HCT116 (cell line): ENCODE data around the gene CACNA2D2. TPM values are rescaled to one million over a fixed set of nuclear protein-coding genes. Genes with fewer than 3 reads are reported as not detected.

Source experiments
- ATAC-seq: fragments of 200-7000 bp; cut with Tn5 transposase; 2 replicates; pipeline ENCODE4 v1.9.1; 2020; ENCODE audit warnings: mild to moderate bottlenecking, moderate library complexity
- BruUV-seq: library from RNA; stranded (reverse); fragments of 400-500 nt; replicated peaks from 2 replicates; lab custom pipeline; 2021; lab: Mats Ljungman, UMichigan
- CTCF ChIA-PET: fragments of 300-600 bp; sonication (Branson Sonifier 250); formaldehyde crosslinking; loops from one replicate; lab custom pipeline; 2021; ENCODE audit warnings: antibody characterized with exemption; lab: Charles Lee
- POLR2A ChIA-PET: fragments of 300-600, 350-600 bp; sonication (Branson Sonifier 250); formaldehyde crosslinking; loops from one replicate; lab custom pipeline; 2021; ENCODE audit warnings: antibody characterized with exemption; lab: Charles Lee
- RAD21 ChIA-PET, 2 experiments: fragments of 300-600 bp; sonication (Branson Sonifier 250); formaldehyde crosslinking; loops; one replicate each; lab custom pipeline; 2023; ENCODE audit warnings: low total read pairs in 2 of 2; ENCODE audit not compliant: uncharacterized antibody in 2 of 2, unreplicated experiment in 2 of 2, low non-redundant PET in 1 of 2; lab: Charles Lee
- DNase-seq: peaks from one replicate; pipeline ENCODE4 v3.0.0-alpha.2; 2010; ENCODE audit warnings: low read depth, low spot score
- H2AFZ ChIP-seq: fragments of 200-600 bp; shearing (Covaris generic), sonication (generic); 2 replicates; pipeline ENCODE4 v1.6.1; 2017; ENCODE audit warnings: low read depth, mixed run types, mixed read lengths, antibody characterized with exemption, low read length; ENCODE audit not compliant: poor library complexity, severe bottlenecking
- H3K27ac ChIP-seq: 2 replicates; pipeline ENCODE4 v1.5.1; 2012; ENCODE audit warnings: low read depth, low read length
- H3K27me3 ChIP-seq: fragments of 200-600 bp; sonication (generic); 2 replicates; pipeline ENCODE4 v1.6.1; 2016; ENCODE audit warnings: mixed run types, low read length, mixed read lengths; ENCODE audit not compliant: insufficient read depth
- H3K36me3 ChIP-seq, 2 experiments: fragments of 200-500 bp in 1 of 2; fragments of 200-600 bp in 1 of 2; sonication (Bioruptor generic) in 1 of 2; sonication (generic) in 1 of 2; 2 replicates each; pipeline versions ENCODE4 v1.5.1 to v1.6.1; 2014 to 2016; ENCODE audit warnings: low read length in 2 of 2, inconsistent platforms in 1 of 2, mixed read lengths in 1 of 2, mixed run types in 1 of 2; ENCODE audit not compliant: insufficient read depth in 2 of 2, control insufficient read depth in 1 of 2
- H3K4me1 ChIP-seq, 2 experiments: fragments of 200-600 bp in 1 of 2; sonication (generic) in 1 of 2; 2 replicates each; pipeline versions ENCODE4 v1.5.1 to v1.6.1; 2012 to 2017; ENCODE audit warnings: low read length in 2 of 2, inconsistent platforms in 1 of 2, mild to moderate bottlenecking in 1 of 2, mixed read lengths in 1 of 2, mixed run types in 1 of 2, moderate library complexity in 1 of 2; ENCODE audit not compliant: insufficient read depth in 2 of 2, control insufficient read depth in 1 of 2
- H3K4me2 ChIP-seq: fragments of 200-600 bp; sonication (generic); 2 replicates; pipeline ENCODE4 v1.6.1; 2017; ENCODE audit warnings: mixed run types, low read length, mixed read lengths
- H3K4me3 ChIP-seq, 2 experiments: fragments of 200-600 bp in 1 of 2; sonication (generic) in 1 of 2; replicated peaks in 1 of 2; 2 replicates each; pipeline ENCODE4 v1.5.1; 2011 to 2016; ENCODE audit warnings: low read length in 2 of 2, control low read depth in 1 of 2, low read depth in 1 of 2, mild to moderate bottlenecking in 1 of 2, mixed read lengths in 1 of 2, mixed run types in 1 of 2
- H3K79me2 ChIP-seq: fragments of 200-600 bp; sonication (generic); 2 replicates; pipeline ENCODE4 v1.6.1; 2017; ENCODE audit warnings: mild to moderate bottlenecking, mixed run types, low read length, moderate library complexity, mixed read lengths; ENCODE audit not compliant: insufficient read depth
- H3K9ac ChIP-seq: fragments of 200-600 bp; sonication (generic); 2 replicates; pipeline ENCODE4 v1.6.1; 2016; ENCODE audit warnings: low read length, mixed read lengths
- H3K9me2 ChIP-seq: fragments of 200-600 bp; sonication (generic), shearing (Covaris generic); 2 replicates; pipeline ENCODE4 v1.6.1; 2017; ENCODE audit warnings: mixed run types, mild to moderate bottlenecking, moderate library complexity; ENCODE audit not compliant: insufficient read depth
- H3K9me3 ChIP-seq, 2 experiments: fragments of 200-500 bp in 1 of 2; fragments of 200-600 bp in 1 of 2; sonication (Bioruptor generic) in 1 of 2; sonication (generic) in 1 of 2; 2 replicates each; pipeline ENCODE4 v1.6.1; 2014 to 2017; ENCODE audit warnings: low read length in 2 of 2, mixed read lengths in 2 of 2, inconsistent platforms in 1 of 2, low read depth in 1 of 2, mild to moderate bottlenecking in 1 of 2, mixed run types in 1 of 2, moderate library complexity in 1 of 2; ENCODE audit not compliant: control insufficient read depth in 1 of 2, insufficient read depth in 1 of 2
- H4K20me1 ChIP-seq: fragments of 200-600 bp; sonication (generic), shearing (Covaris generic); 2 replicates; pipeline ENCODE4 v1.6.1; 2017; ENCODE audit warnings: mixed run types, mild to moderate bottlenecking, moderate library complexity; ENCODE audit not compliant: insufficient read depth
- CBX3 ChIP-seq: IDR thresholded peaks from 2 replicates; pipeline ENCODE4 v1.6.1; 2012; ENCODE audit warnings: low read depth
- CEBPB ChIP-seq: IDR thresholded peaks from 2 replicates; pipeline ENCODE4 v1.6.1; 2012; ENCODE audit warnings: low read depth
- EGR1 ChIP-seq: IDR thresholded peaks from 2 replicates; pipeline ENCODE4 v1.6.1; 2012; ENCODE audit warnings: low read depth
- ELF1 ChIP-seq: IDR thresholded peaks from 2 replicates; pipeline ENCODE4 v1.6.1; 2012; ENCODE audit warnings: low read depth, borderline replicate concordance
- EZH2 ChIP-seq: fragments of 200-600 bp; sonication (generic); IDR thresholded peaks from 2 replicates; pipeline ENCODE4 v1.6.1; 2017; ENCODE audit warnings: antibody characterized with exemption, mixed run types
- EZH2phosphoT487 ChIP-seq: fragments of 200-600 bp; IDR thresholded peaks from 2 replicates; pipeline ENCODE4 v1.6.1; 2018; ENCODE audit warnings: antibody characterized with exemption, borderline replicate concordance
- JUND ChIP-seq: IDR thresholded peaks from 2 replicates; pipeline ENCODE4 v1.6.1; 2012
- POLR2A ChIP-seq: IDR thresholded peaks from 2 replicates; pipeline ENCODE4 v1.7.0; 2011; ENCODE audit warnings: borderline replicate concordance; ENCODE audit not compliant: insufficient read depth, insufficient read length; ENCODE audit errors: extremely low read depth
- POLR2AphosphoS5 ChIP-seq: IDR thresholded peaks from 2 replicates; pipeline ENCODE4 v1.6.1; 2011; ENCODE audit warnings: mild to moderate bottlenecking, low read depth, low read length, moderate library complexity
- RAD21 ChIP-seq: IDR thresholded peaks from 2 replicates; pipeline ENCODE4 v1.6.1; 2012; ENCODE audit warnings: low read depth, mild to moderate bottlenecking
- SIN3A ChIP-seq: IDR thresholded peaks from 2 replicates; pipeline ENCODE4 v1.6.1; 2012; ENCODE audit warnings: low read depth
- SP1 ChIP-seq: IDR thresholded peaks from 2 replicates; pipeline ENCODE4 v1.6.1; 2012; ENCODE audit warnings: low read depth
- SRF ChIP-seq: IDR thresholded peaks from 2 replicates; pipeline ENCODE4 v1.6.1; 2012; ENCODE audit warnings: low read depth
- TCF7L2 ChIP-seq: IDR thresholded peaks from 2 replicates; pipeline ENCODE4 v1.7.0; 2011; ENCODE audit warnings: borderline replicate concordance, inconsistent platforms; ENCODE audit not compliant: insufficient read depth, insufficient read length; ENCODE audit errors: extremely low read depth
- YY1 ChIP-seq: IDR thresholded peaks from 2 replicates; pipeline ENCODE4 v1.6.1; 2011; ENCODE audit warnings: low read length, low read depth, moderate library complexity, mild to moderate bottlenecking; ENCODE audit not compliant: insufficient replicate concordance; ENCODE audit errors: extremely low read depth
- ZFX ChIP-seq: fragments of 450-650 bp; IDR thresholded peaks from 2 replicates; pipeline ENCODE4 v1.6.1; 2017
- intact Hi-C: fragments of 100-400 bp; cut with micrococcal nuclease; formaldehyde crosslinking; loops from 2 replicates; pipeline ENCODE4 v1.10.0; 2022
- total RNA-seq: library from RNA; stranded (reverse); gene quantifications from one replicate; pipeline ENCODE4 v1.2.1, GENCODE V29; 2021; ENCODE audit not compliant: unreplicated experiment
- TF ChIP-seq, protein P1 (sequence below): IDR thresholded peaks from 2 replicates; pipeline ENCODE4 v1.6.1; 2012; ENCODE audit warnings: low read depth
- TF ChIP-seq, protein P2 (sequence below): IDR thresholded peaks from 2 replicates; pipeline ENCODE4 v1.6.1; 2012

The CACNA2D2 gene
- total RNA-seq, 1 experiment from 2014 or later: 10.2 TPM

DNA sequence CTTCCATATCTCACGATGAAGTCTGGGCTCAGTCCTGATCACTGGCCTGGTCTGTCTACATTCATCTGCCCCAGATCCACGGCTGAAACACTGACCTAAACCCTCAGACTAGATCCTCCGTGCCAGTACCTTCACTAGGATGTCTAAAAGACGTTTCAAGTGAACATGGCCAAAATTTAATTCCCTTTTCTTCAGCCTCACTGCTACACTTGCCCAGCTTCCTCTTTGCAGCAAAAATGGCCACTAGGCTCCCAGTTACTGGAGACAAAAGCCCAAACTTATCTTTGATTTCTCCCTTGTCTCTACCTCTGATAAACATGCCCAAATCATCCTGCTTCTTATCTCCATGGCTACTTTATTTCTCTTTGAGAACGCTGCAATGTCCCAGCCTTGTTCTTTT is 164.5 kb downstream of the CACNA2D2 start:
- Histone ChIP-seq H3K27me3 (no peaks in the 10 kb centered on the region), H2AFZ (no peak overlapping the region), H4K20me1 (no peaks in the 10 kb centered on the region; the same call in 1 of the 2 replicates), H3K4me2 (peak overlapping the region; percentile 95), H3K4me1 (peaks cover 29 to 65% of the 10 kb centered on the region in 2 experiments), H3K9me3 (no peaks in the 10 kb centered on the region), H3K9ac (peak overlapping the region; percentile 98), H3K9me2 (no peaks in the 10 kb centered on the region), H3K79me2 (peaks cover 53% of the 10 kb centered on the region), H3K4me3 (peak overlapping the region; percentile 62 to 89; a peak in 3 of 4 replicates), H3K27ac (peak overlapping the region; percentile 82), H3K36me3 (peaks cover 0 to 12% of the 10 kb centered on the region in 2 experiments; a peak in 2 of 4 replicates)
- intact Hi-C loops: no loop called here
- no peak for ATAC-seq
- POLR2A ChIA-PET: interaction anchor here (0.8 kb wide), 1 partner anchor 12 kb away, joined by 3 read pairs; the partner anchor contains the start of genes CYB561D2 and NPRL2
- no TSS peak for BruUV-seq
- no peak for TF ChIP-seq EZH2phosphoT487
- TF ChIP-seq ZFX: no peak
- TF ChIP-seq, protein P1, sequence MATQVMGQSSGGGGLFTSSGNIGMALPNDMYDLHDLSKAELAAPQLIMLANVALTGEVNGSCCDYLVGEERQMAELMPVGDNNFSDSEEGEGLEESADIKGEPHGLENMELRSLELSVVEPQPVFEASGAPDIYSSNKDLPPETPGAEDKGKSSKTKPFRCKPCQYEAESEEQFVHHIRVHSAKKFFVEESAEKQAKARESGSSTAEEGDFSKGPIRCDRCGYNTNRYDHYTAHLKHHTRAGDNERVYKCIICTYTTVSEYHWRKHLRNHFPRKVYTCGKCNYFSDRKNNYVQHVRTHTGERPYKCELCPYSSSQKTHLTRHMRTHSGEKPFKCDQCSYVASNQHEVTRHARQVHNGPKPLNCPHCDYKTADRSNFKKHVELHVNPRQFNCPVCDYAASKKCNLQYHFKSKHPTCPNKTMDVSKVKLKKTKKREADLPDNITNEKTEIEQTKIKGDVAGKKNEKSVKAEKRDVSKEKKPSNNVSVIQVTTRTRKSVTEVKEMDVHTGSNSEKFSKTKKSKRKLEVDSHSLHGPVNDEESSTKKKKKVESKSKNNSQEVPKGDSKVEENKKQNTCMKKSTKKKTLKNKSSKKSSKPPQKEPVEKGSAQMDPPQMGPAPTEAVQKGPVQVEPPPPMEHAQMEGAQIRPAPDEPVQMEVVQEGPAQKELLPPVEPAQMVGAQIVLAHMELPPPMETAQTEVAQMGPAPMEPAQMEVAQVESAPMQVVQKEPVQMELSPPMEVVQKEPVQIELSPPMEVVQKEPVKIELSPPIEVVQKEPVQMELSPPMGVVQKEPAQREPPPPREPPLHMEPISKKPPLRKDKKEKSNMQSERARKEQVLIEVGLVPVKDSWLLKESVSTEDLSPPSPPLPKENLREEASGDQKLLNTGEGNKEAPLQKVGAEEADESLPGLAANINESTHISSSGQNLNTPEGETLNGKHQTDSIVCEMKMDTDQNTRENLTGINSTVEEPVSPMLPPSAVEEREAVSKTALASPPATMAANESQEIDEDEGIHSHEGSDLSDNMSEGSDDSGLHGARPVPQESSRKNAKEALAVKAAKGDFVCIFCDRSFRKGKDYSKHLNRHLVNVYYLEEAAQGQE: no peak
- no peak for TF ChIP-seq EZH2
- no peak for TF ChIP-seq CEBPB
- no peak for TF ChIP-seq JUND
- TF ChIP-seq SIN3A: no peak
- TF ChIP-seq CBX3: no peak
- TF ChIP-seq TCF7L2: no peak
- TF ChIP-seq SRF: no peak
- TF ChIP-seq POLR2A: no peak
- no peak for TF ChIP-seq YY1
- TF ChIP-seq, protein P2, sequence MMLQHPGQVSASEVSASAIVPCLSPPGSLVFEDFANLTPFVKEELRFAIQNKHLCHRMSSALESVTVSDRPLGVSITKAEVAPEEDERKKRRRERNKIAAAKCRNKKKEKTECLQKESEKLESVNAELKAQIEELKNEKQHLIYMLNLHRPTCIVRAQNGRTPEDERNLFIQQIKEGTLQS: no peak
- TF ChIP-seq RAD21: no peak
- no peak for TF ChIP-seq EGR1
- no peak for TF ChIP-seq POLR2AphosphoS5
- TF ChIP-seq SP1: no peak
- TF ChIP-seq ELF1: no peak
- no peak for DNase-seq
- RAD21 ChIA-PET: no interaction called here
- CTCF ChIA-PET: interaction anchor here (2.6 kb wide), 2 partner anchors 9 to 17 kb away, joined by 11 to 24 read pairs; no protein-coding TSS in a partner anchor
